OCI-LY3 (cell line): ENCODE measurements around the gene COL4A2.
A peak's percentile ranks its signal among the peaks of the same experiment; 100 is the strongest.

Experiments used
- H2AFZ ChIP-seq: fragments of 200-600, 300-600 bp; shearing (Covaris generic); 2 replicates; pipeline ENCODE4 v1.6.0; 2014; ENCODE audit warnings: antibody characterized with exemption, low read depth, low read length
- H3K27ac ChIP-seq: fragments of 200-600, 300-600 bp; sonication (generic); 2 replicates; pipeline ENCODE4 v1.5.1; 2014; ENCODE audit warnings: mild to moderate bottlenecking, low read length, moderate library complexity, mixed read lengths
- H3K27me3 ChIP-seq: fragments of 200-600, 300-600 bp; sonication (generic); 2 replicates; pipeline ENCODE4 v1.6.1; 2014; ENCODE audit warnings: low read depth, low read length, mixed read lengths
- H3K36me3 ChIP-seq: fragments of 200-600, 300-600 bp; sonication (generic); replicated peaks from 2 replicates; pipeline ENCODE3; 2014; ENCODE audit warnings: low read depth, low read length, mixed read lengths
- H3K4me1 ChIP-seq: fragments of 300-600, 200-600 bp; sonication (generic); 2 replicates; pipeline ENCODE4 v1.6.1; 2014; ENCODE audit warnings: low read length, mixed read lengths
- H3K4me2 ChIP-seq: fragments of 200-600, 300-600 bp; sonication (generic); 2 replicates; pipeline ENCODE4 v1.6.1; 2014; ENCODE audit warnings: low read length, mixed read lengths
- H3K4me3 ChIP-seq: fragments of 300-600, 200-600 bp; sonication (generic); 2 replicates; pipeline ENCODE4 v1.5.1; 2014; ENCODE audit warnings: antibody characterized with exemption, mild to moderate bottlenecking, low read length, moderate library complexity
- H3K79me2 ChIP-seq: fragments of 300-600, 200-600 bp; shearing (Covaris generic); 2 replicates; pipeline ENCODE4 v1.6.1; 2014; ENCODE audit warnings: mild to moderate bottlenecking, low read length, mixed read lengths
- H3K9ac ChIP-seq: fragments of 300-600, 200-600 bp; shearing (Covaris generic); 2 replicates; pipeline ENCODE4 v1.6.0; 2014; ENCODE audit warnings: mild to moderate bottlenecking, low read length, moderate library complexity
- H3K9me3 ChIP-seq: fragments of 200-600, 300-600 bp; shearing (Covaris generic); 2 replicates; pipeline ENCODE4 v1.6.1; 2014; ENCODE audit warnings: low read length, mixed read lengths; ENCODE audit not compliant: insufficient read depth
- H4K20me1 ChIP-seq: fragments of 200-600, 300-600 bp; sonication (generic); 2 replicates; pipeline ENCODE4 v1.6.1; 2016; ENCODE audit warnings: low read length, mixed read lengths; ENCODE audit not compliant: insufficient read depth
- CTCF ChIP-seq: fragments of 200-600, 300-600 bp; sonication (generic); IDR thresholded peaks from 2 replicates; pipeline ENCODE4 v1.5.1; 2014; ENCODE audit warnings: antibody characterized with exemption, low read length, low read depth
- EZH2phosphoT487 ChIP-seq: fragments of 200-600 bp; shearing (Covaris generic); IDR thresholded peaks from 2 replicates; pipeline ENCODE4 v1.6.1; 2018; ENCODE audit warnings: antibody characterized with exemption, mixed run types, low read depth

COL4A2 gene

DNA sequence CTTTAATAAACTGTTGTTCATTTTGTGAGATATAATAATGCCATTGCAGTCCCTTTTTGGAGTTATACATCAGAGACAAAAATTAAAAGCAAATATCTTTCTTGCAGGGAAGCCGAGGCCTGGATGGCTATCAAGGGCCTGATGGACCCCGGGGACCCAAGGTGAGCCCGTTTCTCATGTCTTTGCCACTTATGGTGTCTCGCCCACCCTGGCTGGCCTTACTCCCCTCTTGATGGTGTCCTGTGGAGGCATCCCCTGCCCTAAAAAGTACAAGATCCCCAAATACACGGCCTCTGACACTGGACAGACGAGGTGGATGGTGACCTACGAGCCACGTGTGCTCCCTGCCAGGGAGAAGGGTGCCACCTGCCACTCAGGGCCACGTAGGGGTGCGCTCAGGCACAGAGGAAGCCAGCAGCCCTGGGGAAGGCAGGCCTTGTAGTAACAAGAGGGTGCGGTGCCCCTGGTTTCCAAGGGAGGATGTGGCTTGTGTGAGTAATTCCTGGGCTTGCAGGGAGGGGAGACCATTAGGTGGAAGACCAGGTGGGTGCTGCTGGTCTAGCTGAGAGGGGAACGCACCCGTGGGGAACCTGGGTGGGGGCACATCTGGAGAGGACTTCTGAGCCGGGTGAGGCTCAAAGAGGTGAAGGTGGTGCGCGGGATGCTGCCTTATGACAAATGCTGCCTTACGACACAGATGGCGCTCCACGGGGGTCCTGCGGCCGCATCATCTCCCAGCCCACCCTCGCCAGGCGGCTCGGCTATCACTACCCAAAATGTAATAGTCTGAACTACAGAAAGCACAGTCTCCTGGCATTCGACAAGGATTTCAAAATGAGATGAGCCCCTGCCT is 138.9 kb downstream of the COL4A2 start:
- H3K27me3 ChIP-seq: peaks cover 40% of the 10 kb centered on the region
- H3K27ac ChIP-seq: no peak overlapping the region
- H3K79me2 ChIP-seq: no peaks in the 10 kb centered on the region
- H4K20me1 ChIP-seq: no peaks in the 10 kb centered on the region
- no peak overlapping the region for H3K4me3 ChIP-seq
- no peaks in the 10 kb centered on the region for H3K36me3 ChIP-seq
- no peak for TF ChIP-seq EZH2phosphoT487
- TF ChIP-seq CTCF: no peak
- H3K4me1 ChIP-seq: peaks cover 20% of the 10 kb centered on the region
- no peak overlapping the region for H2AFZ ChIP-seq
- H3K9ac ChIP-seq: no peak overlapping the region
- H3K4me2 ChIP-seq: no peak overlapping the region
- H3K9me3 ChIP-seq: no peaks in the 10 kb centered on the region

DNA sequence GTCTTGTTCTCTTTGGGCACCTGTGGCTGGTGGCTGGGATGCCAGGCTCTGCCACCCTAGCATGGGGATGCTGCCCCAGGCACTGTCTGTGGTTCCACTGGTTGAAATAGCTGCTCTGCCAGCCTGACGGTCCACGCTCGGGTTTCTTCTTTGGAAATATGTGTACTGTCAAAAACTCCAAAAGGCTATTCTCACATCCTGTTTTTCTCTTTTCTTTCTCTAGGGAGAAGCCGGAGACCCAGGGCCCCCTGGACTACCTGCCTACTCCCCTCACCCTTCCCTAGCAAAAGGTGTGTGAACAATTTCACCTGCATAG is 139.4 kb downstream of the COL4A2 start:
- Histone ChIP-seq H3K36me3 (no peaks in the 10 kb centered on the region), H4K20me1 (no peaks in the 10 kb centered on the region), H3K4me1 (peaks cover 20% of the 10 kb centered on the region), H3K9ac (no peak overlapping the region), H3K4me2 (no peak overlapping the region), H3K4me3 (no peak overlapping the region), H3K79me2 (no peaks in the 10 kb centered on the region), H2AFZ (no peak overlapping the region), H3K27me3 (peaks cover 41% of the 10 kb centered on the region), H3K9me3 (no peaks in the 10 kb centered on the region), H3K27ac (no peak overlapping the region)
- TF ChIP-seq EZH2phosphoT487 (no peak), CTCF (no peak)

DNA sequence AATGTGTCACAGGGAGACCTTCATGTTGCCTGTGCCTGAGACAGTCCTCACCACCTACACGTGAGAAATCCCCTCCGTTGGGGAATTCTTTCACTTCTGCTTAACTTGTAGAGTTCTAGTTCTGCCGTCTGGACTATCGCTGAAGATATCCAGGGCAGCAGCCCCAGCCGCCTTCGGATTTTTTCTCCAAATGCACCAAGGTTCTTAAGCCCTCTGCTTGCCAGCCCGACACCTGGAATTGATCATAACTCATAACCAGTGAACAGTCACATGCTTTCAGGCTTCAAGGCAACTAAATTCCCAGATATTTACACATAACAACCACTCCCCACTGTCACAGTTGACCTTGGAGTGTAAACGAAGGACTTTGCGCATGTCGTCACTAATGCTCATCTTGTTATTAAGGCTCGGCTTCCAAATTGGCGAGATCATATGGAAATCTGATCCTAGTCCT is 140.0 kb downstream of the COL4A2 start:
- Histone ChIP-seq H3K27me3 (peaks cover 45% of the 10 kb centered on the region), H3K4me3 (no peak overlapping the region), H2AFZ (no peak overlapping the region), H3K9me3 (no peaks in the 10 kb centered on the region), H3K27ac (no peak overlapping the region), H3K4me2 (0 out of 2 replicates have a peak overlapping the region, but pooled peaks have one; percentile 5), H3K36me3 (no peaks in the 10 kb centered on the region), H3K9ac (no peak overlapping the region), H3K79me2 (no peaks in the 10 kb centered on the region), H4K20me1 (no peaks in the 10 kb centered on the region), H3K4me1 (peaks cover 20% of the 10 kb centered on the region)
- TF ChIP-seq EZH2phosphoT487: no peak
- TF ChIP-seq CTCF: no peak

GRCh38 chr13:110447801-110448200 is 140.7 kb downstream of the COL4A2 start:
- TF ChIP-seq EZH2phosphoT487: no peak
- no peak for TF ChIP-seq CTCF
- Histone ChIP-seq H3K9me3 (no peaks in the 10 kb centered on the region), H4K20me1 (no peaks in the 10 kb centered on the region), H3K27ac (no peak overlapping the region), H3K36me3 (no peaks in the 10 kb centered on the region), H3K27me3 (peaks cover 44% of the 10 kb centered on the region), H3K4me3 (no peak overlapping the region), H3K4me1 (peaks cover 20% of the 10 kb centered on the region), H2AFZ (no peak overlapping the region), H3K9ac (no peak overlapping the region), H3K4me2 (no peak overlapping the region), H3K79me2 (no peaks in the 10 kb centered on the region)
